OCI-LY3 (cell line): ENCODE results near the gene MAP3K3.

Source experiments
- CTCF ChIP-seq: fragments of 200-600, 300-600 bp; sonication (generic); IDR thresholded peaks from 2 replicates; pipeline ENCODE4 v1.5.1; 2014; ENCODE audit warnings: antibody characterized with exemption, low read length, low read depth
- EZH2phosphoT487 ChIP-seq: fragments of 200-600 bp; shearing (Covaris generic); IDR thresholded peaks from 2 replicates; pipeline ENCODE4 v1.6.1; 2018; ENCODE audit warnings: antibody characterized with exemption, mixed run types, low read depth

- TF ChIP-seq EZH2phosphoT487 (no peak), CTCF (no peak)
These were observed 13.1 kb downstream of the MAP3K3 start for GRCh38 chr17:63635290-63635689.
